DMS 273 (cell line): ENCODE results near the gene WAC.

ENCODE experiments used
- DNase-seq: peaks from one replicate; lab custom pipeline; 2025; ENCODE audit not compliant: unreplicated experiment; lab: John Stamatoyannopoulos, UW

Gene WAC

GRCh38 chr10:28523725-28524252 is 9.1 kb upstream of the WAC start:
- DNase-seq: no peak

GRCh38 chr10:28530751-28531150 is 2.2 kb upstream of the WAC start:
- DNase-seq: no peak

GRCh38 chr10:28533186-28533564 is 257 bp downstream of the WAC start:
- DNase-seq: no peak

DNA sequence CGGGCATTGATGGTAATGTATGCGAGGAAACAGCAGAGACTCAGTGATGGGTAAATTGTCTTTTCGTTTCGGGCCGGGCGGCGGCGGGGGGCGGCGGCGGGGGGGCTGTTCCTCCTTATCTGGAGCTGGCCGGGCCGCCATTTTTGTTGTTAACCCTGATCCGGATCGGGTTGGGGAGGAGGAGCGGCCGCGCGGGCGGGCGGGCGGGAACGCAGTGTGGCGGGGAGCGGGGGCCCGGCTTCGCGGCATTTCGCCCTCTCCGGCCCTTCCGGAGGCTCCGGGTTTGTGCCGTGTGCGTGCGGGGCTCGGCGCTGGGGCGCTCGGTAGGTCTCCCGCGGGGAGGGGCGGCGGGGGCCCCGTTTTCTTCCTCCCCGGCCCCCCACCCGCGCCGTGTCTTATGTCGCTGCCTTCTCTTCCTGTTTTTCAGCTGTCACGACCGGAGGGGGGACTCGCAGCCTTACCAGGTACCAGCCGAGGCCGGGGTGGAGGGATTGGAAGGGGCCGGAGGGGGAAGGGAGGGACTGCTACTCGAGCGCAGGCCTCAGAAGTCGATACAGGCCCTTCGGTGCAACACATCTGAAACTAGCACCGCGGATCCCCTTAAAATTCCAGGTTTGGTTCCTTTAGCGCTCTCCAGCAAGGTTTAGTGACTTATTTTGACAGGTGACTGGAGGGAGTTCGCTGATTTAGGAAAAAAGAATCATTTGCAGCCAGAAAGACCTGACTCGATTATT is 820 bp downstream of the WAC start:
- DNase-seq: peak; percentile 63

- DNase-seq: no peak
These were observed 2.9 kb downstream of the WAC start for GRCh38 chr10:28535846-28536245.

DNA sequence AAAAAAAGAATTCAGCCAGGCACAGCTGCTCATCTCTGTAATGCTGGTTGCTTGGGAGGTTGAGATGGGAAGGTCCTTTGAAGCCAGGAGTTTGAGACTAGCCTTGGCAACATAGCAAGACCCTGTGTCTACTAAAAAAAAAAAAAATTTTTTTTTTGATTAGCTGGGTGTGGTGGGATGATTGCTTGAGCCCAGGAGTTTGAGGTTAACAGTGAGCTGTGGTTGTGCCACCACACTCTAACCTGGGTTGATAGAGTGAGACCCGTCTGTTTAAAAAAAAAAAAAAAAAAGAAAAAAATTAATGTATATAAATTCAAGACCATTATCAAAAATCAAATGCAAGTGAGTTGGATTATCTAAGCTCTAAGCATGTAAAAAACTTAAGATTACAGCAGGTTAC is 5.7 kb downstream of the WAC start:
- no peak for DNase-seq

DNA sequence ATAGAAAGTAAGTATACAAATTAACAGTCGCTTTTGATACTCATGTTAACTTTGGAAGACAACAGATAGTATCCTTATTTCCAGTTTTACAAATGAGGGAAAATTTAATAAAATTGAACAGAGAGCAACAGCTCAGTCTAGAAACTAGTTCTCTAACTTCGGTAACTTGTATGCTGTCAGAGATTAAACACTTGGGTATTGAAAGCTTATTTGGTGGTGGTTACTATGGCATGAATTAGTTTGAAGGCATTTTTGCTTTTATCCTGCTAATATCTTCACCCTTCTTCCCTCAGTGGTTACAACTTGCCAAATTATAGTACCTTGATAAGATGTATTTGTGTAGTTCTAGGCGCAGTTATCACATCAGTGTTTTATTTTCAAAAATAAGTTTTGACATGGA is 7.2 kb downstream of the WAC start:
- DNase-seq: no peak

DNA sequence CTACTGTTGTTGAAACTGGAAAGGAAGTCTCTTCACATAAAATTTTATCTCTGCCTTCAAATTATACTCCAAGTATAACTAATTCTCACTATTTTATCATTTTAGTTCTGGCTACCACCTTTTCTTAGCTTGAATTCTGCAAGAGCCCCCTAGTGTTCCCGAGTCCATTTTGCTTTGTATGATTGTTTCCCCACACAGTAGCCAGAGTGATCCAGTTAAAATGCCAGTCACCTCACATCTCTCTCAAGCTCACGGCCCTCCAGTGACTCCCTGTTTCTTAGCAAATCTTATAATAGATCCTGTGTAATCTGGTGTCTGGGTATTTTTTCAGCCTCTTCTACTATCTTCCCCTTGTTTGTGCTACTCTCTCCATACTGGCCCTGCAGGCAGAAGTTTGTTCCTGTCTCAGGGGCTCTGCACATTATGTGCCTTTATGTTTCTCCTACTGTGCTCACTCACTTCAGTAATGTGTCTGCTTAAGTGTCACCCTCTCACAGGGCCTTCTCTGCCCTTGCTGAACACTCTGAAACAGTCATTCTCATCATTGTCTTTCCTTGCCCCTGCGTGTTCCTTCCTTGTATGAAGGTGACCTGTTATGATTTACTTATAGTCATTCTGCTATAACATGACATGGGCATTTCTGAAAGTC is 8.9 kb downstream of the WAC start:
- no peak for DNase-seq

GRCh38 chr10:28542728-28543127 is 9.8 kb downstream of the WAC start:
- DNase-seq: no peak

GRCh38 chr10:28544058-28544457 is 11.1 kb downstream of the WAC start:
- no peak for DNase-seq

- DNase-seq: no peak
These were observed 13.2 kb downstream of the WAC start for GRCh38 chr10:28545967-28546644.

GRCh38 chr10:28548781-28549498 is 16.0 kb downstream of the WAC start:
- DNase-seq: no peak

- DNase-seq: no peak
These were observed 18.2 kb downstream of the WAC start for GRCh38 chr10:28551086-28551485.

DNA sequence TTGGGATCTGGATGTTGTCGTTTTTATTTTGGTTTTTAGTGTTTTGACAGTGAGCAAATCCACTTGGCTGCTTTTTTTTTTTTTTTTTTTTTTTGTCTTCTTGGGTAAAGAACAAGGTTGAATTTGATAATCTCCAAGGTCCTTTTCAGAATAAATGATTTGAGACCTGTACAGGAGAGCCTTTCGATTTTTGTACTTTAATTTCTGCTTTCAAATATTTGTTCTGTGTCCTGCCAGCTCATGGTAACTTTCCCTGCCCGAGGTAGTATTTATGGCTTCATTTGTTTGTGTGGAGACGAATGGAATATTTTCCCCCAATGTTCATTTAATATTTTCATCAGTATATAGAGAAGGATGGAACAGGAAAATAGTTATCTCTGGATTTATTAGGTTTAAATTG is 19.9 kb downstream of the WAC start:
- no peak for DNase-seq

DNA sequence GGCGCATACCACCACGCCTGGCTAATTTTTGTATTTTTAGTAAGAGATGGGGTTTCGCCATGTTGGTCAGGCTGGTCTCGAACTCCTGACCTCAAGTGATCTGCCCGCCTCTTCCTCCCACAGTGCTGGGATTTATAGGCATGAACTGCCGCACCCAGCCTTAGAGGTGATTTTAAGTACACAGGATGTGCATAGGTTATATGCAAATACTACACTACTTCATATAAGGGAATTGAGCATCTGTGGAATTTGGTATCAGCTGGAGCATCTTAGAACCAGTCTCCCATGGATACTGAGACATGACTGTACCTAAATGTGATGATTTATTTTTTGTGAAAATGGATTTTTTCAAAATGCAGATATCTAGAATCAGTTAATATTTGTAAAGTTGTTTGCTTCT is 21.1 kb downstream of the WAC start:
- no peak for DNase-seq

DNA sequence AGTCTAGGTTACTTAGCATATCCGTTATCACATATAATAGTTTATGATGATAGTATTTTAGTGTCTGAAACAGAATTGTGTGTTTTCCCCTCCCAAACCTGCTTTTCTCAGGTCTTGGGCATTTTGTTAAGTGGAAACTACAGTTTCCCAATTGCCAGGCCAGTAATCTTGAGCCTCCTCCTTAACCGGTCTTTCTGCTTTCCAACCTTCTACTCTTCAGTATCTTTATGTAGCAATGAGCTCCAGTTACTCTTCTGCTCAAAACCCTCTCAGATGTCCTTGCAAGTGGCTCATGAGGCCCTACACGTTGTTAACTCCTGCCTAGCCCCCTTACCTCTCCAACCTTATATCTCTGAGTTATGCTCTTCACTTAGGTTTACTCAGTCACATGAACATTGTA is 22.0 kb downstream of the WAC start:
- DNase-seq: no peak

DNA sequence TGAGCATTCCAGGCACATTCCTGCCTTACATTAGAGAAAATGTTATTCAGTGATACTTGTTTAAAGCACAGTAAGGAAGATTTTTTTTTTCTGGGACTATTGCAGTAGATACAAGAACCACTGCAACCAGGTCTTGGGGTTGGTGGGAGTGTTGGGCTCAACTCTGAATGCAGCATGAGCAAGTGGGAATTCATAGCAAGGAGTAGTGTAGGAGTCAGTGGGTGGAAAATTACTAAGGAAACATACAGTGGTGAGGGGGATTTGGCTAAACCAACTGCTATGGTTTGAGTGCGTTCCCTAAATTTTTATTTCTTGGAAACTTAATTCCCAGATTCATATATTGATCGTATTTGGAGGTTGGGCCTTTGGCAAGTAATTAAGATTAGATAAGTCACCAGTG is 22.4 kb downstream of the WAC start:
- DNase-seq: no peak

- DNase-seq: no peak
These were observed 23.2 kb downstream of the WAC start for GRCh38 chr10:28556142-28556541.

DNA sequence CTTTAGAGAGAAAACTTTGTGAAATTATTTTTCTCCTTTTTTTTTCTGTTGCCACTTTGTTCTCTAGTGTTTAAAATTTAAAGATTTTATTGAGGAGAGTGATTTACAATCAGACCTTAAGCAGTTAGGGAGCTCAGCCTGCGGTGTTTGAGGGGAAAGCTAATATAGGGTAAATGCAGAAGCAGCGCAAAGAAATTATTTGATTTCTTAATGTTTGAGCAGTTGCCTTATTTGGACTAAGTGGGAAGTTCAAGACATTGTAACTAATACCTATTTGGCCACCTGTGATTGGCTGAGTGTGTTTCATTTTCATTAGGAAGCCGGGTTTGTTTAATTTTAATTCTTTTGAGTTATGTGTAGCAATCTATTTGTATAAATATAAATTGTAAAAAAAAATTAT is 25.3 kb downstream of the WAC start:
- no peak for DNase-seq

GRCh38 chr10:28558923-28559508 is 26.1 kb downstream of the WAC start:
- DNase-seq: no peak

- no peak for DNase-seq
These were observed 26.7 kb downstream of the WAC start for GRCh38 chr10:28559618-28560017.
